IMR-90 (cell line): ENCODE data around the gene RBM28.

ENCODE experiments used
- CEBPB ChIP-seq: IDR thresholded peaks from 2 replicates; pipeline ENCODE4 v1.6.1; 2012; ENCODE audit warnings: low read depth, low read length, improper control_type of control experiment
- CTCF ChIP-seq: conservative IDR thresholded peaks from 2 replicates; pipeline ENCODE4 v1.5.1; 2012; ENCODE audit warnings: mild to moderate bottlenecking, low read depth, low read length, improper control_type of control experiment
- FOS ChIP-seq: fragments of 150-350 bp; IDR thresholded peaks from 2 replicates; pipeline ENCODE4 v1.6.1; 2016; ENCODE audit warnings: low read depth, low read length
- MAFK ChIP-seq: IDR thresholded peaks from 2 replicates; pipeline ENCODE4 v1.6.1; 2012; ENCODE audit warnings: low read depth, low read length, improper control_type of control experiment
- MAZ ChIP-seq: IDR thresholded peaks from 2 replicates; pipeline ENCODE4 v1.6.1; 2012; ENCODE audit warnings: low read depth, mild to moderate bottlenecking, low read length, improper control_type of control experiment, moderate library complexity, borderline replicate concordance
- POLR2A ChIP-seq: IDR thresholded peaks from 2 replicates; pipeline ENCODE4 v1.6.1; 2012; ENCODE audit warnings: mild to moderate bottlenecking, low read depth, low read length
- RAD21 ChIP-seq: IDR thresholded peaks from 2 replicates; pipeline ENCODE4 v1.6.1; 2012; ENCODE audit warnings: low read length, improper control_type of control experiment
- RCOR1 ChIP-seq: IDR thresholded peaks from 2 replicates; pipeline ENCODE4 v1.6.1; 2012; ENCODE audit warnings: mild to moderate bottlenecking, low read length, improper control_type of control experiment; ENCODE audit not compliant: insufficient replicate concordance
- RFX5 ChIP-seq: IDR thresholded peaks from 2 replicates; pipeline ENCODE4 v1.8.0; 2012; ENCODE audit warnings: low read depth, mild to moderate bottlenecking, low read length, moderate library complexity
- USF2 ChIP-seq: fragments of 150-350 bp; IDR thresholded peaks from 2 replicates; pipeline ENCODE4 v1.6.1; 2017; ENCODE audit warnings: mild to moderate bottlenecking, antibody characterized with exemption, low read length, low read depth

- TF ChIP-seq CTCF (no peak), POLR2A (no peak), RCOR1 (no peak), RFX5 (no peak), USF2 (no peak), MAFK (no peak), FOS (no peak), RAD21 (no peak), CEBPB (no peak), MAZ (no peak)
Observed at GRCh38 chr7:128251337-128251736, 92.4 kb downstream of the RBM28 start.
